Adipose tissue (tissue), 3 donors: ENCODE results near the gene CIPC. TPM values are rescaled to one million over a fixed set of nuclear protein-coding genes. Genes with fewer than 3 reads are reported as not detected.

Source experiments
- H3K27ac ChIP-seq: one replicate; pipeline ENCODE4 v1.5.1; 2013; ENCODE audit warnings: low read depth, low read length
- WGBS, 3 donors: extraction: QIAGEN DNeasy Blood & Tissue Kit; methylation state at CpG; one replicate each; pipeline ENCODE4 v1.1.7; 2013; 5-methylcytosine and 5-hydroxymethylcytosine counted together
- polyA plus RNA-seq, 3 donors: library from polyadenylated mRNA; stranded (reverse); fragments of 200-250 nt; gene quantifications; one replicate each; pipeline ENCODE4 v1.2.3, GENCODE V29; 2013
- donor health status: healthy with polysubstance abuse.
- donor health status: Bipolar disorder and iron deficiency.
- donor health status: healthy.

CIPC gene
- polyA plus RNA-seq, 3 donors: 5.1 to 8.0 (median 7.7) TPM

GRCh38 chr14:77094672-77095284, 3.3 kb upstream of the CIPC start:
- no peak overlapping the region for H3K27ac ChIP-seq
- 17 to 22% (median 22%) methylated on average over 8 of the region's 8 CpGs for WGBS, 3 donors

- 4 to 6% (median 5%) methylated on average over 20 of the region's 20 CpGs for WGBS, 3 donors
- H3K27ac ChIP-seq: peak overlapping the region; percentile 90
Observed at GRCh38 chr14:77097006-77097699, 905 bp upstream of the CIPC start.

DNA sequence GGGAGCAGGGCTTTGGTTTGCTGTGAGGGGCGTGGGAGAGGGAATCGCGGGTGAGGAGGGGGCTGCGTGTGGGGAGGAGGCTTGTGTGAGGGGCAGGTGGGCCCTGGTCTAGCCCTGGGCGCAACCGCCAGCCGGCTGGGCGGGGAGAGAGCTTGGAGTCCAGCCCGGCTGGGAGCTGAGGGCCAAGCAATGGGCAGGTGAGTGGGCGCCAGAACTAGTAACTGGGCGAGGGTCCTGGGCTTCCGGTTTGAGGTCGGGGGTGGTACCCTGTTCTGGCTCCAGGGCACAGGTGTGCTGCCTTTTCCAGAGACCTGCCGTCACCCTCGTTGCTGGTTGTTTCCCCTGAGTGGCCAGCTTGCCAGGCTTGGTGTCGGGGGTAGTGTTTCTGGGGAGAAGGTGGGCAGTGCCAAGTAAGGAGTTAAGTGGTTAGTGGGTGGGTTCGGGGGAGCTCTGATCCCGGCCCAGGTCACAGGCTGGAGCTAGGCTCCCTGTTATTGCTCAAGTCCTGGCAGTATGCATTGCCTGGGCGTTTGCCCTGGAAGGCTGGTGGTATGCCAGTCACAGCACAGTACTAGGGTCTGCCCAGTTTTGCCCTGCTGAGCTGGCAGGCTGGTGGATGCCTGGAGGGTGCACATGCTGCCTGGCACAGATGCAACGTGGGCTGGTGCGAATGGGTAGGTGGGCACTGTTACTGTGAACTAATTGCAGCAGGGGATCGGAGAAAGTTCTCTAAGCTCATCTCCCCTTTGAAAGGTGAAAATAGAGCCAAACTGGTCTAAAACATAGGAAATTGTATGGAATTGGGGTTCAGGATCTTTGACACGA, 683 bp downstream of the CIPC start:
- H3K27ac ChIP-seq: peak overlapping the region; percentile 87
- WGBS, 3 donors: 5 to 12% (median 10%) methylated on average over 20 to 23 of the region's 23 CpGs

DNA sequence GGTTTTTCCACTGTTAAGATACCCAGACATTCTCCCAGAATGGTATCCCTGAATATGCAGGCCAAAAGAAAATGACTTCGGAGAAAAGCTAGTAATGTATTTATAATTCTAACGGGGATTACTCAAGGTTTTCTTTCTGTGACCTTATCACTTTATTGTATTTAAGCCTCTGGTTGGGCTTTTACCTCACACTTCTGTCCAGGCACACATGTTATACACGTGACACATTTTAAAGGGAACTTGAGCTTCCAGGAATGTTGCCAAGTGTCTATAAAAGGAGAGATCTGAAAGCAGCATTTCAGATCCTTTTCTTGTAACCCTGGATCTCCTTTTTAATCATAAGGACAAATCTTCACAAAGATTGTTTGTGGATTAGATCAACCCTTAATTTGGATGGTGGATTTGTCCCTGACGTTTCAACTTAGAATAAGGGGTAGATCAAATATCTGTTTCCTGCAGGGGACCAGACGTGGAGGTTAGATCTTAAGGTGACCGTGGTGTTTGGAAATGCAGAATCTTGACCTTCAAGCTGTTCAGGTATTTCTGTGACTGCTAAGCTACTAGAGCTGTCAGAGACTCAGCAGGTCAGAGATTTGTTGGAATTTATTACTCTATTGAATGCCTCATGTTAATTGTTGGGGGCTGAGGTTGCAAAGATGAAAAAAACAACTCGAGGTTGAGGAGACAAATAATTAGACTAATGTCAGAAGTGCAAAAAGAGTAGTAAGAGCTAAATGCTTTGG, 1.5 kb downstream of the CIPC start:
- 12 to 42% (median 34%) methylated on average over 7 of the region's 7 CpGs for WGBS, 3 donors
- no peak overlapping the region for H3K27ac ChIP-seq

DNA sequence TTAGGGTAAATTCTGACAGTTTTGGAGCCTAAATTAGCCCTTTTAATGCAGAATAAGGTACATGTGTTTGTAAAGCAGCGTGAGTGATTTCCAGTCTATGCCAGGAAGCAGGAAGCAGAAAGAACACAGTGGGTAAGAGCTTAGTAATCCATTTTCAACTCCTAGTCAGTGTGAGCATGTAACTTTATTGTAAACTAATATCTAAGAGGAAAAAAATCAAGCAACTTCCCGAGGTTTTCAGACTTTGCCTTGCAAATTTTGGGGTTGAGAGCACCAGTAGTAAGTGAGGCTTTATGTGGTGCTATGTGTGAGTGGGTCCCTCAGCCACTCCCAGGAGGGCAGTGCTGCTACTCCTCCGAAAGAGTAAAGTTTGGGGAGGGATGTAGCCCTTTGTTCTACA, 2.9 kb downstream of the CIPC start:
- WGBS, 3 donors: 63 to 69% (median 68%) methylated on average over 3 of the region's 3 CpGs
- H3K27ac ChIP-seq: no peak overlapping the region

- WGBS, 3 donors: 57 to 86% (median 67%) methylated on average over 4 of the region's 4 CpGs
Observed at GRCh38 chr14:77102154-77102553, 4.1 kb downstream of the CIPC start.

DNA sequence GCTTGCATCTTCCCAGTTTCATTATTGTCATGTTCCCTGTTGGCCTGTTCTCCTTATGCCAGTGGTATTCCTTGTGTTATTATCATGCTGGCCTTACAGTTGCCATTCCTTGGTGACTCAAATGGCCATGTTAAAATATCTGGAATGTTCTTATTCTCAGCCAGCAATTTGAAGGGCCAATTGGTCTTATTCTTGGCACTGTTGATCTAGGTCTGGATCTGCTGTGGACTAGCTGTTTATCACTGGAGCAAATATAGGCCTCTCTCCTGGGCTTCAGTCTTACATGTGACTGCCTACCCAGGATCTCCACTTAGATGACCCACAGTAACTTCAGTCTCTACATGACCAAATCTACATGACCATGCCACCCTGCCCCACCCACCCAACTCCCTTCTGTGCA, 5.4 kb downstream of the CIPC start:
- H3K27ac ChIP-seq: no peak overlapping the region

More at GRCh38 chr14:77102154-77102553, 4.1 kb downstream of the CIPC start:
- H3K27ac ChIP-seq: no peak overlapping the region

DNA sequence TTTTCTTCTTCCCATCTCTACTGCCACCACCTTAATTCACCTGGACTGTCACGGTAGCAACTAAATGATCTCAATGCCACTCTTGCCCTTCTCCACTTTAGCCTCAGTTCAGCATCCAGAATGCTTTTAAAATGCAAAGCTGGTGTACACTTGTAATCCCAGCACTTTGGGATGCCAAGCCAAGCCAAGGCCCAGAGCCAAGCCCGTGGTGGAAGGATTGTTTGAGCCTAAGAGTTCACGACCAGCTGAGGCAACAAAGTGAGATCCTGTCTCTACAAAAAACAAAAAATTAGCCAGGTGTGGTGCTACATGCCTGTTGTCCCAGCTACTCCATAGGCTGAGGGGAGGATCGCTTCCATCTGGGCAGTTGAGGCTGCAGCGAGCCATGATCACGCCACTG, 5.9 kb downstream of the CIPC start:
- no peak overlapping the region for H3K27ac ChIP-seq
- 81 to 90% (median 83%) methylated on average over 6 of the region's 6 CpGs for WGBS, 3 donors

DNA sequence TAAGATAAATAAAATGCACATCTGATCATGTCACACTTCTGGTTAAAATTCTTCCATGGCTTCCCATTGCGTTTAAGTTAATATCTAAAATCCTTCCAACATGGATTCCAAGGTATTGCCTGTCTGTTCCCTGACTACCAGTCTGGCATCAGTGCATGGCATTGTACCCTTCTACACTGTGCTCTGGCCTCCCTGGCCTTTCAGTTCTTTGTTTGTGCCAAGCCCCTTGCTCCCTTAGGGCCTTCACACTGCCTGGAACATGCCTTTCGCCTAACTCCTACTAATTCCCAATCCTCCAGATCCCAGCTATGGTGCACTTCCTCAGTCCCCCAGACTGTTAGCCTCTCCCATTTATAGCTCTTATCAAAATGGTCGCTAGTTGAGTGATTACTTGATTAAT, 6.3 kb downstream of the CIPC start:
- H3K27ac ChIP-seq: no peak overlapping the region
- WGBS, 3 donors: 69 to 82% (median 72%) methylated on average over 3 of the region's 3 CpGs

DNA sequence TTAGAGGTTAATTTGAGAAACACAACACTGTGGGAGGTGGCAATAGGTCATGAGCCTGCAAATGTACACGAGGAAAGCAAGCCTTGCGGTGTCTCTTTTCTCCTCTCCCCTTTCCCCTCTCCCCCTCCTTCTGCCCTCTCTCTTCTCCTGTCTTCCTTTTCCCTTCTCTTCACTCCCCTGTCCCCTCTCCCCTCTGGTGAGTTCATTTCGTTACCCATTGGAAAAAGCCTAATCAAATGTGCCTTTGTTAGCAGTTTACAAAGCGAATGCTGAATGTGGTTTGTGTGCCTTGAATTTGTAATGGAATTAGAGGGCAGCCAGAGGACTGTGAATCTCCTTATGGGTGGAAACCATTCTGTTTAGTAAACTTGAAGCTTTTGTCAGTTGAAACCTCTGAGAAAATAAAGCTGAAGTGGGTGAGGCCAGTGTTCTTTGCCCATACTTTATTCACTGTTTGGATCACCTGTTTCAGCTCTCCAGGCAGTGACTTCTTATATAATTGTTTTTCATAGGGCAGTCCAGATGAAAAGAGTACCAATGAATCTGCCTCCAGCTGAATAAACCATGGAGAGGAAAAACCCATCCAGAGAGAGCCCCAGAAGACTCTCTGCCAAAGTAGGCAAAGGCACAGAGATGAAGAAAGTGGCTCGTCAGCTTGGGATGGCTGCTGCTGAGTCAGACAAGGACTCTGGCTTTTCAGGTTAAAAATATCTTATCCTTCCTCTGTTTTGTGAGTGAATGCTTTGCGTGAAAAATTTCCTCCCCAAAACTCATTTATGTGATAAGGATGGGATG, 7.3 kb downstream of the CIPC start:
- H3K27ac ChIP-seq: no peak overlapping the region

DNA sequence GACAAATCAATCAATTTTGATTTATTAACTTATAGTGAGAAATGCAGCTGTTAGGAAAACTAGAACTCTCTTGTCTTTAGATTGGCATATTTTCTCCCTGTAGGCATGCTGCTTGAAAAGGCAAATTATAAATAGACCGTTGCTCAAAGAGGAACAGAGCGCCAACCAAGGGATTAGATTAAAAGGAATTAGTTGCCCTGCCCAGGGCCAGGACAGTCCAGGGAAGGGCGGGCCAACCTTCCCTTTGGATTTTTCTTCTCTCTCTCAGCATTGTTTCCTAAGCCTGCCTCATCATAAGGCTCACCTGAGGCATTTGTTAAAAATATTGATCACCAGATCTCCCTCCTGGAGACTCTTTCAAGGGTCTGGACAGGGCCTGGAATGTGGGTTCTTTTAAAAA, 8.6 kb downstream of the CIPC start:
- H3K27ac ChIP-seq: no peak overlapping the region
- 73 to 78% (median 77%) methylated on average over 3 of the region's 3 CpGs for WGBS, 3 donors

More for the DNA sequence above, 7.3 kb downstream of the CIPC start:
- WGBS, 3 donors: 72 to 82% (median 74%) methylated on average over 6 of the region's 6 CpGs

DNA sequence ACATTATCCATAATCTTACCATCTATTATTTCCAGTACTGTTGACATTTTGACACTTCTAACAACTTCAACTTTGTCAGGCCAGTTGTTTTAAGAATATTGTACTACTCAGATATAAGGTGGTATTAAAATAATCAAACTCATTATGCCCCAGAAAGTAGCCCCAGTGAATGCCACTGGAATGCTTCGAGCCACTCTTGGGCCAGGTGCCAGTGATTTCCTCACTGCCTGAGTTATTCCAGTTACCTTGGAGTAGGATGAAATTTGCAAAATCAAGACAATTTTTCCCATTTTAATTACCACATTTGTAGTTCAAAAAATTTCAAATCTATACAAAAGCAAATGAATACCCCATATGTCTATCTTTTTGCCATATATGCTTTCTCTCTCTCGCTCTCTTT, 9.2 kb downstream of the CIPC start:
- WGBS, 3 donors: 68 to 89% (median 85%) methylated on average over 2 of the region's 2 CpGs

GRCh38 chr14:77108753-77109152, 10.7 kb downstream of the CIPC start:
- no peak overlapping the region for H3K27ac ChIP-seq
- 87 to 93% (median 90%) methylated on average over 2 of the region's 2 CpGs for WGBS, 3 donors

More for the DNA sequence above, 9.2 kb downstream of the CIPC start:
- H3K27ac ChIP-seq: no peak overlapping the region

DNA sequence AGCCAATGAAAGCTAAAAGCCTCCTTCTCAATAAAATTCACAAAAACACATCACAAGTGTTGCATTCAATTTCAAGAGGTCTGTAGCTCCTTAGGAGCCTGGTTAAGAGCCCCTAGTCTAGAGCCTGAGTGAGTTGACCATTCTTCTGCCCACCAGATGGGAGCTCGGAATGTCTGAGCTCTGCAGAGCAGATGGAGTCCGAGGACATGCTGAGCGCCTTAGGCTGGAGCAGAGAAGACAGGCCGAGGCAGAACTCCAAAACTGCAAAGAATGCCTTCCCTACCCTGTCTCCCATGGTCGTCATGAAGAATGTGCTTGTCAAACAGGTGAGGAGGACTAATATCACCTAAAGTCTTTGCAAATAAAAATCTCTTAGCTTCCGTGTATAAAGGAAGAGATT, 11.6 kb downstream of the CIPC start:
- WGBS, 3 donors: 79 to 90% (median 86%) methylated on average over 6 of the region's 6 CpGs
- no peak overlapping the region for H3K27ac ChIP-seq

DNA sequence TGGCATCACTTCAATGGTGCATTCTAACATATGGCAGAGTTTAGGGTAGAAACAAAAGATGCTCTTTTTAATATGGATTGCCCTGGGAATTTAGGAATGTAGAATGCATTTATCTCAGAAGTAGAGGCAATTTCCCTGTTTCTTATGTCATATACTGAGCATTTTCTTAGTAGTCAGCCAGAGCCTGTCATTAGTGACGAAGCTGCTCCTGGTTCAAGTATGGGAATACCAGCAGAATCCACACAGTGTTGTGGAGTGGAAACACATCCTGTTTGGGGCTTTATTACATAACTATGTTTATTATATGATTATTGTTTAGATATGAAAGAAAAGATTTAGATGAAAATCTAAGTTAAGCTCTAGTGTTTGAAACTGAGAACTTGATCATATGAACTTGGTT, 12.2 kb downstream of the CIPC start:
- no peak overlapping the region for H3K27ac ChIP-seq

GRCh38 chr14:77111021-77111420, 13.0 kb downstream of the CIPC start:
- no peak overlapping the region for H3K27ac ChIP-seq
- 36 to 63% (median 54%) methylated on average over 5 of the region's 5 CpGs for WGBS, 3 donors

More for the DNA sequence above, 12.2 kb downstream of the CIPC start:
- WGBS, 3 donors: 93 to 97% (median 95%) methylated on average over 1 of the region's 1 CpG

- WGBS, 3 donors: 86 to 95% (median 93%) methylated on average over 11 of the region's 11 CpGs
- no peak overlapping the region for H3K27ac ChIP-seq
Observed at GRCh38 chr14:77113644-77114043, 15.6 kb downstream of the CIPC start.

DNA sequence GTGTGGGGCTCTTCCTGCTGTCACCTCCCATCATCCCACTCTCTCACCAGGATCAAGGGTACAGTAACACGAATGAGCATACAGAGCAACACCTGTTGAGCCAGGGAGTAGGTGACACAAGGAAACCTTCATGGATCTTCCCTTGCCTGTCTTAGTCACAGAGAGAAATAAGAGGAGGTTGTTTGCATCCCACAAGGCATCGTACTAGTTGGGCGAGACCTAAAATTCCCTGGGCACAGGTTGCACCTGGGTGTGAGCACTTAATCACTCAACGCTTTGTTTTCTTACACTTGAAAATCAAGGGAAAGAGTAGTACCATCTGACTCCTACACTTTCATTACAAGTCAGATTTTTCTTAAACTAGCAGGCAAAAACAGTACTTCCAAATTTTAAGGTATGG, 16.6 kb downstream of the CIPC start:
- H3K27ac ChIP-seq: no peak overlapping the region
- WGBS, 3 donors: 95 to 96% (median 96%) methylated on average over 4 of the region's 4 CpGs
